GM19035 (cell line): ENCODE data around the gene TSPAN18.
A peak's percentile ranks its signal among the peaks of the same experiment; 100 is the strongest.

Experiments
- ATAC-seq: cut with Tn5 transposase; IDR thresholded peaks from one replicate; pipeline ENCODE4 v1.9.1; 2021; ENCODE audit not compliant: unreplicated experiment

Gene TSPAN18

DNA sequence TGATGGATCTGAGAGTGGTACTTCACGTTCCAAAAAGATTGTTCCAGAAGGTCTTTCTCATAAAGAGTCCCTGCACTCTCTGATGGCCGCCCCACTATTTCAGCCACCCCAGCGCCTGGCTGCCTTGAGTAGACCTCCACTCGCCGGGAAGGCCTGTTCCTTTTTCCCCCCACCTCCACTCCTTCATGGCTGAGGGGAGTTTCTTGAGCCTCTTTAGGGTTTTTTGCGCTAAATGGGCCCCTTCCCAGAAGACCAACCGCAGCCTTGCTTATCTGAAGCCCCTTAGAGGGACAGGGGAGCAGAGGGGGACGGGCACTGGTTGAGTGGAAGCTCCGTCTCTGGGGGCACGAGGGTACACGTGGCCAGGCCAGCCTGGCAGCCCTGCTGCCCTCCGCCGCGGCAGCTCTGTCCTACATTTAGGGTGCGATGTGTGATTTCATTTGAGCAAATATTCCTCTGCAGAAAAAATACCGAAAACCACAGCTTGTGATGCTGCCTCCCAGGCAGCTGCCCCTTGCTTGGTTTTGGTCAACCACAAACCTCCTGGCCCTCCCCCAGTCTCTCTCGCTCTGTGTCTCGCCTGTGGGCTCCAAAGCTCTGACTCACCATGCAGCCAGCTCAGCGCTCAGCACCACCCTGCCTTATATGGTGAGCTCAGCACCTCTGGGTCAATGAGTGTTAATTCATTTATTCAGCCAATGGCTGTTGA is 135.2 kb downstream of the TSPAN18 start:
- peak; percentile 100 for ATAC-seq

- ATAC-seq = peak; percentile 2
These were observed 135.9 kb downstream of the TSPAN18 start for GRCh38 chr11:44862558-44863101.

- ATAC-seq = no peak
These were observed 136.5 kb downstream of the TSPAN18 start for GRCh38 chr11:44863231-44863630.

GRCh38 chr11:44865866-44866272 is 139.1 kb downstream of the TSPAN18 start:
- ATAC-seq = no peak

DNA sequence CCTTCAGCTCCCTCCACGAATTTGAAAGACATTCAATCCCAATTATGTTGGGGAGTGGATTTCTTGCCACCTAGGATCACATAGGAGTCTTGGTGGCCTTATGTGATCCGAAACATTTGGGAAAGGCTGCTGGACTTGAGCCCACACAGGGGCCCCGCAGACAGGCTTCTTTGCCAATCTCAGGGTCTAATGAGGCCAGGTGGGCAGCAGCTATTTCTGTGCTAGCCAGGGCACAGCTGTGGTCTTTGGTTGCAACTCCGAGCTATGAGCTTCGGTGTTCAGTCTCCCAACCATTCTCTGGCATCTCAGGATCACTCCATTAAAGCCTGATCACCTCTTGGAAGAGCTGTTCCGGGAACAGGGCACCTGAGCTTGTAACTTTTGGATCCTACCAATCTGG is 139.5 kb downstream of the TSPAN18 start:
- ATAC-seq = no peak

DNA sequence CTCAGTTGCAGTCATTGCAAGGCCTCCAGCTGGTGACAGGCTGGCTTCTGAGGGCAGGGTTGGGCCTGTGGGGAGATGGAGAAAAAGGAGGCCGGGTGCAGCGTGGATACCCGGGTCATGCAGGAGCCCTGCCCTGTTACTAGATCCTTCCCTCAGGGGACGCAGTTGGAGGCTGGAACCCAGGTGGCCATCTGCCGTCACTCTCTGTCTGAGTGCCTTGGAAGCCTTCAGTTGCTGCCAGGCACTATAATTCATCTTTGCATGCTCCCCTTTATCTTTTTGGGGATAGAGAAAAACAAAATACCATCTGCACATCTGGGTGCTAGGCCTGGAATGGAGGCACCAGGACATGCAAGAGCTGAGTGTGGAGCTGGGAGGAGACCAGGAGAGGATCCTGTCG is 141.3 kb downstream of the TSPAN18 start:
- ATAC-seq = no peak

DNA sequence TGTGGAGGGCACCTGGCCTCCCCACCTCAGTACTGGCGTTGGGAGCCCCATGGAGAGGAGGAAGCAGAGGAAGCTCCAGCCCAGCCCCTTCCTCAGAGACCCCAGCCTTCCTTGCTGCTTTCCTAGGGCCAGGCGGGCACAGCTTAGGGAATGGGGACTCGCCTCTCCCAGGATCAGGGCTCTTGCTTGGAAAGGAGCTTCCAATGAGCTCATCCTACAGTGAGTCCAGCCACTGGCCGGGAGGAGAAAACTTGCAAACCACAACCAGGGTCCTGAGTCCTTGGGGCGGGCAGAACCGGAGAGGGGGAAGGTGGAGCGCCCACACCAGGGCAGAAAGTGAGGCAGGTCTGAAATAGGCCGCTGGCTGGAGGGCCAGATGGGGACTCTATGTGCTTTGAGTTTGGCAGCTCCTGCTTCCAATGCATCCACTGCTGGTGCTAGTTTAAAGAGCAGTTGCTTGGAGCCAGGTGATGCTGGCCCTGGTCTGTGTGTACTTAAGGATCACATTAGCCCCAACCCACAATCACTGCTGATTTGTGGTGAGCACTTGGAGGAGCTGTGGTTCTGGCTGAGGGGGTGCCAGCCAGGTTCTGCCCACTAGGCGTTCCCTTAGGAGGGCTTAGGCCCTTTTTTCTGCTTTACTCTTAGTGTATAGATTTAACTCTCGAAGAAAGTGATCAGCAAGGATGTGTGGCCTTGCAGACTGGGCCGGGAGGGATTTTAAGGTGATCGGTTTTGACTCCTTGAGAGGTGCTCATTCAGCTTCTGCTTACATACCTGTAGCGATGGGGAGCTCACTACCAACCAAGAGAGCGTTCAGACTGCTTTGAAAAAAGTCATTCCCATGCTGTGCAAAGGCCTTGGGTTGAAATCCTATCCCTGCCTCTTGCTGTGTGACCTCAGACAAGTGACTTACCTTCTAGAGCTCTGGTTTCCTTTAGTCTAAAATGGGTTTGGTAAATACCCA is 142.0 kb downstream of the TSPAN18 start:
- ATAC-seq = no peak

DNA sequence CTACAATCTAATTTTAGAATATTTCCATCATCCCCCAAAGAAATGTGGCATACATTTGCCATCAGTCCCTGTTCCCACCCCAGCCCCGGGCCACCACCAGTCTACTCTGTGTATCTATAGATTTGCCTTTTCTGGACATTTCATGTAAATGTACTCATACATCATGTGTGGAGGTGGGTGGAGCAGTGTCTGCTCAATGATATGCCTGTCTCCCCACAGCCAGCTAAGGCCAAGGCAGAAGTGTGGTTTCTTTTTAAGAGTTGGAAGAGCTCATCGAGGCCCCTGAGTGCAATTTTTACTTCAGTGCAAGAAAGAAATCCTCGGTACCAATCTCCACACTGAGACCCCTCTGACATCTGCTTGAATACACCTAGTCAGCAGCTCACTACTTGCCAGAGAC is 143.4 kb downstream of the TSPAN18 start:
- no peak for ATAC-seq

- no peak for ATAC-seq
These were observed 143.9 kb downstream of the TSPAN18 start for GRCh38 chr11:44870615-44871176.

DNA sequence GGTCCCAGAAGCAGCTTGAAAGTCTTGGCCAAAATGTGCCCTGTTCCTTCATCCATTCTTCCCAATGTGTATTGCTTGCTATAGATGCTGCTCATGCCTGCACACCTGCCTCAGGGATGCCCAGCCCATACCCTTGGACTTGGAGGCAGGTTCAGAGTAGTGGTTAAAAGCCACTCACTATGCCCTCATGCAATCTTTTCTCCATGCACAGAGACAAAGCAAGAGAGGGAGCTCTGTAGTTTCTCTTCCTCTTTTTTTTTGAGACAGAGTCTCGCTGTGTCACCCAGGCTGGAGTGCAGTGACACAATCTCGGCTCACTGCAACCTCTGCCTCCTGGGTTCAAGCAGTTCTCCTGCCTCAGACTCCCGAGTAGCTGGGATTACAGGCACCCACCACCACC is 144.9 kb downstream of the TSPAN18 start:
- peak; percentile 81 for ATAC-seq

DNA sequence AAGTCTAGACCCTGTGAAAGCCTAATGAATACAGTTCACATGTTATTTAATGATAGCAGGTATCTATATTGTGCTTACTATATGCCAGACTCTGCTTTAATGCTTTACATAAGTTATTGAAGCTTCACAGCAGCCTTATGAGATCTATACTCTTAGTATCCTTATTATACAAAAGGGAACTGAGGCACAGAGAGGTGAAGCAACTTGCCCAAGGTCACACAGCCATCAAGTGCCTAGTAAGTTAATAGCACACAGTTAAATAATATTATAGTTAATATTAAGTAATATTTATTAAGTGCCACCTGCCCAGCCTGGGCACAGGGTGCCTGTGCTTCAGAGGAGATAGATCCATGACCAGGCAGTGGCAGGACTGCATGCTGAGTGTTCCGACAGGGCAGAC is 145.8 kb downstream of the TSPAN18 start:
- ATAC-seq = no peak

DNA sequence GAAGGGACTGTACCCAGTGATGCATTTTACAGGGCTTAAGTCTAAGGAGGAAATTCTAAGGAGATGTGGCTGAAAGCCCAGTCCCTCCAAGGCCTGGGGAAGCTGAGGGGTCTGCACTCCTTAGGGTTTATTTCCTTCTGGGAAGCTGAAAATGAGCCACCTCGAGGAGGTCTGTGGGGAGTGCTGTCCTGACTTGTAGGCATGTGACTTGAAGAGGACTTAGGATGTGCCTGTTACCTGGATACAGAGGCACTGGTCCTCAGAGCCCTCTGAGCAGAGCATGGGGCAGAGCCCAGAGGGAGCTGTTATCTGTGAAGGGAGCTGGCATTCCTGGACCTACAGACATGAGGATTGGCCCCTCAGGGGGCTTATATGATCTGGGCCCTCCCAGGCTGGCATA is 146.8 kb downstream of the TSPAN18 start:
- no peak for ATAC-seq

- no peak for ATAC-seq
These were observed 147.5 kb downstream of the TSPAN18 start for GRCh38 chr11:44874284-44874683.

GRCh38 chr11:44875037-44875436 is 148.3 kb downstream of the TSPAN18 start:
- no peak for ATAC-seq

DNA sequence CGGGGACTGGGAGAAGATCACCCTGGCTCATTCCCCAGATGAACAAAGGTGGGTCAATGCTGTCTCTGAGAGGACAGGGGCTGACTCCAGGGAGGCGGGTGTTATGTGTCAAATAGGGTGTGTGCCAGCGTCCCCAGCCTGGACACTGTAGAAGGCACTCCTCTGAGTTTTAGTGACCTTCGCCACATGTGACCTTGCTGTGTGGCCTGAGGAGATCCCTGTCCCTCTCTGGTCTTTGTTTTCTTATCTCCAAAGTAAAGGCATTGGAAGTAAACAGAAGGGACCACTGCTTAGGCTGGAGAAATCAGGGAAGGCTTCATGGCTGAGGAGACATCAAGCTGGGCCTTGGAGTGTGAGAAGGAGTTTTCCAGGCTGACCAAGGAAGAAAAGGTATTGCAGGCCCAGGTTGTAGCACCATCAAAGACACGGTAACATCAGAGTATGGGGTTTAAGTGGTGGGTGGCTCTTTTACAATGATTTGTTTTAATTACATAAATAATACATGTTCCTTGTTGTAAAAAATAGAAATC is 149.5 kb downstream of the TSPAN18 start:
- no peak for ATAC-seq

DNA sequence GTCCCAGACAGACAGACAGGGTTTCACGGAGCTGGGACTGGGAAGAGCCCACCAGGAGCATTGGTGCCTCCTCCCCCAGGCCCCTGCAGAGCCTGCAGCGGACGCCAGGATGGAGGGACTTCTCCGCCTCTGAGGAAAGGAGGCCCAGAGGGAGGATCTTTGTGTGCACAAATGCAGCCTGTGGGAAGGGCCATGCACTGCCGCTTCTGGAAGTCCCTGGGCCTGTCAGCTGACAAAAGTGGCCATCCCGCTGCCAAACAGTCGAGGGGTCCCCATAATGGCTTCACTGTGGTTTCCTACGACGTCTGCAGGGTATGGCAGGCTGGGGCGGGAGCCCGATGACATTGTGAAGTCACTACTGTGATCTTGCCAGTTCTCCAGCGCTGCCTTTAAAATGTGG is 150.1 kb downstream of the TSPAN18 start:
- ATAC-seq = no peak

DNA sequence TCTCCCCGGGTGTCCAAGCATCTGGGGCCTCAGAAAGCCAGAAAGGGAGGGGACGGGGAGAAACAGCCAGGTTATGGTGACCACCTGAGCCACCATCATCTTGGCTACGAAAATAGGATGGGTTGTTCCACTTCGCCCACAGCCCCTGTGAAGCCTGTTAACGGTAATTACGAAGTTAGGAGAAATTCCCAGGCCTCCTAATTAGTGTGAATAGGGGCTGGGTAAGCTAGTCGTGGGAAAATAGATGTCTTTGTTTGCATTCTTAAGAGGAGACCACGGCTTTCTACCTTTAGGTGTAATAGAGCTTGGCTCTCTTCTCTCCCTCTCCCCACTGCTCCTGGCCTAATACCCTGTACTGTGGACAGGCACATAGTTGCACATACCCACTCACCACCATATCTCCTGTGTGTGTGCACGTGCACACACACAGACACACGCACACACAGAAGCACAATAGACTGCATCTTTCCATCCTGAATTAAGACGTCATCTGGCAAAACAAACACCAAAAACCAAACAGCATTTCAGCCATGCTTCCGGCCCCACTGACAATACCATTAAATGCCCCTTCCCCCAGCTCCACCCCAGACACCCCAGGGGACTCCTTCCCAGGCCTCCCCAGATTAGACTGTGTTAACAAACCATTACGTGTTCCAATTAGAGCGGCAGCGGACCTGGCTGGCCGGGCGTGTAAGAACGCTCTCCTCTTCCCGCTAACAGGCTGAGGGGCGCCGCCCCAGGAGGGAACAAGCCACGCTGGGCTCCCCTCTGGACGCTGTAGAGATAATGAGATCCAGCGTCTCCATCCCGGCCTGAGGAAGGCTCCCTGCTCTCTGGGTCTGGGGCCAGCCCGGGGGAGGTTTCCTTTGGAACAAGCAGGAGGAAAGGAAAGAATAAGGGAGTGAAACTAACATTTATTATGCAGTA is 151.1 kb downstream of the TSPAN18 start:
- ATAC-seq = no peak

DNA sequence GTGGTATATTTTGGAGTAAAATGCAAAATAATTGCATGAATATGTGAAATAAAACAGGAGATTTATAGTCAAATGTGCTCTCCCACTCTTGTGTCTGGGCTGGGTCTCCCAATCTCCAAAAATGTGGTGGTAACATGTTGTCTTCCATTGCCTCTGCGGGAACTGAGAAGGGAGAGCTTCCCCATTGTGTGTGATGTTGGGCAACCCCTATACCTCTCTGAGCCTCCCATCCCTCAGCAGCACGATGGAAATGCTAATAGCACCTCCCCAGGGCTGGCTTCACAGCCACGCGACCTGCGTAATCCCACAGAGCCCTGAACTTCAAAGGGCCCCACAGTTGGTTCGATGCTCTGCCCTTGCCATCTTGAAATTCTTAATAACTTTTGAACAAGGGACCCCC is 151.9 kb downstream of the TSPAN18 start:
- no peak for ATAC-seq

DNA sequence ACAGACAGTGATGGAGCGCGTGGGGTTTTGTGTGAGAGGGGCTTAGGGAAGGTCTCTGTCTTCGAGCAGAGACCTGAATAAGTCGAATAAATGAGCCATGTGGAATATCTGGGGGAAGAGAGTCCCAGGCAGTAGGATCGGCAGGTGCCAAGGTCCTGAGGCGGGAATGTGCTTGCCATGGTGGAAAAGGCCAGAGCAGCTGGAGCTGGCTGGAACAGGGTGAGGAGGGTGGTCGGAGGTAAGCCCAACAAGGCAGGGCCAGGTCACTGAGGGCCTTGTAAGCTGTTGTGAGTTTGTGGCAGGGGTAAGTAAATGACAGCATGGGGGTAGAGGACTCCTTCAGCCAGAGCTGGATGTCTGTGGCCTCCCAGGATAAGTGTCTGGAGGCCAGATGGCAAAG is 152.7 kb downstream of the TSPAN18 start:
- no peak for ATAC-seq

DNA sequence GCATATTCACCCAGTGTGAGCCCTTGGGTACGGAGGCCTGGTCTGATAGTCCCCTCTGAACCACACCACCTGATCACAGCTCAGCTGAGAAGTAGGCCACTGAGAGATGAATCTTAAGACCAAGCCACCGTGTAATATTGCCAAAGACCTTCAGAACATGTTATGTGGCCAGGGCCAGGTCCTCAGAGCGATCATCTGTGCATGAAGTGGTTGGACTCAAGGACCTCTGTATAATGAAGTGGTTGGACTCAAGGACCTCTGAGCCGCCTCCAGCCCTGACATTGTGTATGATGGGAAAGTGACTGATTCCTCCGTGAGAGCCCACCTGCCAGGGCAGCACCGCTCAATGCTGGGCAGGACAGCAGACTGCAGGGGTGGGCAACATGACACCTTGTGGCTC is 153.7 kb downstream of the TSPAN18 start:
- no peak for ATAC-seq
